ENCODE measurements around the gene CORIN. TPM values are rescaled to one million over a fixed set of nuclear protein-coding genes. Genes with fewer than 3 reads are reported as not detected.

The CORIN gene
- 0.13 and 0.44 TPM in 2 replicates for total RNA-seq

GRCh38 chr4:47837908-47838294 is at the start of gene CORIN:
CORIN (minus strand) TSS chr4:47838067; CDS start chr4:47837949, 118 bp downstream.

Other genes starting within 250 kb of the CORIN start
- gene NFXL1, start 76.5 kb upstream of the CORIN start, total RNA-seq, result 5.5 and 7.1 TPM in 2 replicates
- gene CNGA1, start 178.6 kb upstream of the CORIN start, total RNA-seq, result under 0.01 and 0.31 TPM in 2 replicates
- 0.13 and 0.25 TPM in 2 replicates for gene NIPAL1, start 178.7 kb upstream of the CORIN start, total RNA-seq